SIG-M5 (cell line): Measurements from ENCODE around the gene DISC1.

Experiments used
- DNase-seq: peaks from one replicate; lab custom pipeline; 2025; lab: John Stamatoyannopoulos, UW

The DISC1 gene

DNA sequence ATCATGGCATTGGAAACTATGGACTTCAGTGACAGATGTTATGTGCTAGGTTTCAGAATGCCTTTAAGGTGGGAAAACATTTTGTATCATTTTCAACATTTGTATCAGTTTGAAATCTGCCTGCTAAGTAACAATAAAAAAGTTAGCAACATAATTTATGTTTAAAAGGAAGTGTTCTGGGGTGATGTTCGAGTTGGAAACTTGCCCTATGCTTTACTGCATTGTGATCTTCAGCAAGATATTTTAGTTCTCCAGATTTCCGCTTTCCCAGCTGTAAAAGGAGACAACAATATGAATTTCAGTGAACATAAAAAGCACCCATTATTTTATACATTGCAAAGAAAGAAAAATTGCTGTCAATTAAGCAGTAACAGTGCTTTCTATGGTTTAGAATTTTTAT lies 187.4 kb downstream of the DISC1 start:
- no peak for DNase-seq

DNA sequence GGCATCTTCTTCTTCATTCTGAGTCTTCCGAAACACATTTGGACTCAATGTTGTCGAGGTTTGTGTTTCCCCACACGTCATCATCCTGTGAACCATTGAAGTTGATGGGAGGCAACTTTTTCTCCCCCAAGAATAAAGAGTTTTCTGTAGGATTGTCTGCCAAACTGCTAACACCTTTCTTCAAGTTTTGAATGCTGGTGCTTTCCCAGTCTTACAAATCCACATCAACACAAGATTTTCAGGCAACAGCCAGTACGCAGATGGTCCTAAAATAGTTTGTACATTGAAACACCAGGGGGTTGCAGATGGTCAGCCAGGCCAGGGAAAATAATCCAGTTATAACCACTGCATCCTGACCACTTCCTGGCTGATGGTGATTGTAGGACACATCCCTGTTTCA lies 187.9 kb downstream of the DISC1 start:
- no peak for DNase-seq

DNA sequence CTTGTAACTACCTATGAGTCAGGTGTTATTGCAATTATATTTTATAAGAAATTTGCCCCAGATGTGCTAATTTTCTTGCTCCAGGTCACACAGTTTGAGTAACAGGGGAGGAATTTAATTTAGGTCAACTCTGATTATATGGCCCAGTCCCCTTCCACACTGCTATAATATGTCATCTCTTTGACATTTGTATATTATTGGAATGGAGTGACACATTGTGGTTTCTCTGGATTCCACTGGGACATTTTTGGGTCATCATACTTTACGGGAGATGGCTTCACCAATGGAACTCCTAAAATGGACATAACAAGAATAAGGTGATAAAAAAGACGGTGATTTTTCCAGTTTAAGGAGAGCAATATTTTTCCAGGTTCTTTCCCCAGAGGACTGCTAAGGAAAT lies 191.2 kb downstream of the DISC1 start:
- no peak for DNase-seq

DNA sequence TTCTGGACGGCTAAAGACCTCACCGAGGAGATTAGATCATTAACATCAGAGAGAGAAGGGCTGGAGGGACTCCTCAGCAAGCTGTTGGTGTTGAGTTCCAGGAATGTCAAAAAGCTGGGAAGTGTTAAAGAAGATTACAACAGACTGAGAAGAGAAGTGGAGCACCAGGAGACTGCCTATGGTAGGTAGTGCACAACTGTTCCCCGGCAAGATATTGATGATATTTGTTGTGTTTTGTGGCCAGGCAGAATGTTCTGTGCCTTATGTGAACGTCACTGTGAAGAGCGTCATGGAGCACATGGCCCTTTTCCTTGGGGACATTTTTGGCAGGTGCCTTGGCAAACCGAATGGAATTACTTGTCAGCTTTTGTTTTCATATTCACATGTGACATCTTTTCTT lies 191.7 kb downstream of the DISC1 start:
- DNase-seq = no peak

DNA sequence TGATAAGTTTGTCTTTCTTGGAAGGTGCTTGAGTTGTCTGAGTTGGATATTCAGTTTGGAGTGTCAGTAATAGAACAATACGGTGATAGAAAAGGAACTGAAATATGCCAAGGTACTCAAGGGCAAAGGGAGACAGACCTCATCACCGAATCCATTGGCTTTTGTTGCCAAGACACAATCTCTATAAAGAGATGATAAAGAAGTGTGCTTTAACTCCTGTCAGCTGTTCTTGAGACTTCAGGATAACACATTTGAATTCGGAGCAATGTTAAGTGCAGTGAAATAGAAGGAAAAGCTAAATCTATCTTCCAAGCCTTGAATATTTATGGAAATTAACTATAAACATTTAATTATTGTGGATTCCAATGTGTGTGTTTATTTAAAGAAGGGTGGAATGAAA lies 194.7 kb downstream of the DISC1 start:
- DNase-seq = no peak

DNA sequence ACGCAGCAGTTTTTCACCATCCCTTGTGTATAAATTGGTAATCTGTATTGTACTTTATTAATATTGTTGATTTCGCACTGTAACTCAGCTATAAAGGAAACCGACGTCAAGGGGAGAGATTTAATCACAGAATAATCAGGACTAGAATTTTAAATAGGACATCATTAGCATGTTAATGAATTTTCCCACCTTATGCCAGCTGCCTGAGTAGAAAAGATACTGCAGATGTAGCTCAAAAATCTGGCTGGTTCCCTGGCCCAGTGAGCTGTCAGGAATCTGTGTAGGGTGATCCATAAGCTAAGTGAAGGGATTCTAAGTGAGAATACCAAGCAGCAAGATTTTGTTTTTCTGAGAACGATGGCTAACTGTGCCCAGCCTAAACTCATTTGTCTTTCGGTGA lies 195.5 kb downstream of the DISC1 start:
- no peak for DNase-seq

DNA sequence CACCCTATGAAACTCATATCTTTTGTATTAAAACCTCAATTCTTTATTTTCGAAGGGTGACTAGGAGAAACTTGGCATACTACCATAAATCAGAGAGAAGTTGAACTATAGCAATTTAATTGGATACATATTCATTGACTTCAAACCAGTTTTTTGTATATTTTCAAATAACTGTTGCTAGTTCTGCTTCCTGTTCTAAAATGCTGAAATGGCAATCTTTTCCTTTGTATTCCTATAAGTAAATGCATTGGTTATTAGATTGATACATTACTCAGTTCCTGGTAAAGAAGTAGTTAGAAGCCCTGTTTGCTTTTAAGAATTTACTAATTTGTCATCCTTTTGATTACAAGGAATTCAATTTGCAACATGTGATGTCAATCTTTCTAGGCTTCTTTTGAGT lies 200.0 kb downstream of the DISC1 start:
- DNase-seq = no peak

DNA sequence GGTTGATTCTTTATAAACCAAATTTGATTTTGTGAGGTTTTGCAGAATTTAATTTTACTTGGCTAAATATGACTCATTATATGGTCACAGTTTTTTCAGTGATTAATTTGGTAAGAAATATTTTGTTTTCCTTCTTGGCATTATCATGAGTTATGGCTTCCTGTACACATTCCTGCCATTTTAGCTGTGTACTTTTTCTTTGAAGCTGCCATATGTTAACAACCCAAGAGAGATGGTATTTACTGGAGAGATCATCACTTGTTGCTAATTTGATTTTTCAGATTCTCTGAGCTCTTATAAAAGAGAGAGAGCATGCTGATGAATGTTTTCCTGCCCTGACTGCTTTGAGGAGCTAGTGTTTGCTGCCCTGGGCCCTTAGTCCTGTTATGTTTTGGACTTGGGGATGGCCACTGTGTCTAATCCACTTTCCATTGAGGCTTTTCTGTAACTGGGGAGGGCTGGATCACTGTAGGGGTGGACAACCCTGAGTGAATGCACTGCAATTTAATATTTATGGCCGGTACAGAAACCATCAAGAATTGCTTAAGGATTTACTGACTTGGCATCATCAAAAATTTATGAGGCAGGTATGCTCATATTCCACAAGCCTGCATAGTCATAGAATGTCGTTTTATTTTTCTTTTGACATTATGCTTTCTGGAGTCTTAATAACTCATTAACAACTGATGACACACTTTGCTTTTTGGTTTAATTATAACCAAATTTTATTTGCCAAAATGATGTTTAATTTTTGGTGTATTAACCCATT lies 200.9 kb downstream of the DISC1 start:
- no peak for DNase-seq

DNA sequence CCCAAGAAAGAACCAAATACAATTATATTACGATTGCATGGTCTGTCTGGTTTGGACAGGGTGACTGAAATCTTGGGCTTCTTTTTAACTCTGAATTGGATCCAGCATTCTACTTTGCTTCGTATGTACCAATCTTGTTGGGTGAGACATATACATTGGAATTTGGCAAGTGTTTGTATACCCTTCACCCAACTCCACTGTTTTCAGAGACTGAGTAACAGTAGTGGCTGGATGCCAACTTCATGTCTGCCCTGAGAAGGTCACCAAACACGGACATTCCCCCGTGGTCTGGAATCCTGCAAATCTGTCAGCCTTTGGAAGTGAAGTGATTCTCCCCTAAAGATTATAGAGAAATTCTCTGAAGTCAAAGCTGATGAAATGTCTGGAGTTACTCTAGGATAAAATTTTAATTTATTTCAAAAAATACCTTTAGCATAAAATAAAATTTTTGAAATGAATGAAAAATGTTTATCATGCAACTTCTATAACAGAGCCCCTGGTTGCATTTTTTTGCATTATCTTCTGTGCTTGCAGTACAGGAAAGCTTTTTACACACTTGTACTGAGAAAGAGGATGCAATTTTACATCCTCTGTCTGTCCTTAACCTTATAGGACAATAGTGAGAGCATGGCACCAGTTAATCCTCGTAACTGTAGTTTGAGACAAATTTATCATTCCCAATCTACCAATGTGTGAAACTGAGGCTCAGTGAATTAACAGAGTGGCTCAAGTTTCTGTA lies 201.8 kb downstream of the DISC1 start:
- no peak for DNase-seq

DNA sequence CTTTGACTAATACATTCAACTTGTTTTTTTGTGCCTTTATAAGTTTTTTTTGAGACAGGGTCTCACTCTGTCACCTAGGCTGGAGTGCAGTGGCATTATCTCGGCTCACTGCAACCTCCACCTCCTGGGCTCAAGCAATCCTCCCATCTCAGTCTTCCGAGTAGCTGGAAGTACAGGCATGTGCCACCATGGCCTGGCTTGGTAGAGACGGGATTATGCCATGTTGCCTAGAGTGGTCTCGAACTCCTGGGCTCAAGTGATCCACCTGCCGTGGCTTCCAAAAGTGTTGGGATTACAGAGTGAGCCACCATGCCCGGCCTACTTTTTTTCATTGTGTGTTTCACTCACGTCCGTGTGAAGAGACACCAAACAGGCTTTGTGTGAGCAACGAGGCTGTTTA lies 202.7 kb downstream of the DISC1 start:
- DNase-seq = no peak

DNA sequence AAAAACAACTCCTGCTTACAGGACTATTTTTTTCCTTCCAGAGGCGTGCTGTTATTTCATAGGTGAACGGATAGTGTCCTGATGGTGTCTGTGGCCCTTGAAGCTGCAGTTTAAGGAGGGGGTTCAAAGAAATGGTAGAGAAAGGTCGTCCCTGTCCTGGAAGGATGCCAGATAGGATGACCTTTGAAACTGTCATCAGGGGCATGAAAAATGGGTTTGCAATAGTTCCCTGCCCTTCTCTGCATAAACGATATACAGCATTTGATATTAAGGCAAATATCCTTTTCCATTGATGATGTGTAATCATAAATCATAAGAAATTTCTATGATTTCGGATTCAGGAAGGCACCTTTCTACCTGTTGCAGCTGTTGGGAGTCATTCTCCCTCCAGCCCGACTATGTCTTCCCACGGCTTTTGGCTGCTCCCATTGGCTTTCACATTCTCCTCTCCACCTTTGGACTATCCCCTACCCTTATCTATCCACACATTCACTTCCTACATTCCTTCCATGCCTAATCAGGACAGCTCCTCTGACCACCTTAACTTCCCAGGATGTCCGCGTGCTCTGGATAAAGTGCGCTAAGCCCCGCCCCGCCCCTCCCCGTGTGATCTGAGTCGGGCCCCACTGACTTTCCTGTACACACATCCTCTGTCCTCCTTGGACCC lies 209.8 kb downstream of the DISC1 start:
- DNase-seq = no peak

DNA sequence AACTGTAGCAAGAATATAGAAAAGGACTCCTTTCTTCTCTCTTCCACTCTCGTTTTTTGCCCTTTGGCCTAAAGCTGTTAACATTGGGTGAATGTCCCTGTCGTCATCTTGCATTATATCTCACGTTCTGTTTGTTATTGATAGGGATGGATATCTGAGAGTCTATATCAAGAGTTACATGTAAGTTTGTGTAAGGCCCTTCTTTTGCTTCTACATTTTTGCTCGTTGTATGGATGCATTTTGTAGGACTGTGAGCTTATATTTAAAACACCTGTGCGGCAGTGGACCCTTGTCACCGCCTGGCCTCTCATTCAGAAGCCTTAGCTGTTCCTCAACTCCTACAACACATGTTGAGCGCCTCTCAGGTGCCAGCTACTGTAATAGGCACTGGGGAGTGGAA lies 211.9 kb downstream of the DISC1 start:
- no peak for DNase-seq

DNA sequence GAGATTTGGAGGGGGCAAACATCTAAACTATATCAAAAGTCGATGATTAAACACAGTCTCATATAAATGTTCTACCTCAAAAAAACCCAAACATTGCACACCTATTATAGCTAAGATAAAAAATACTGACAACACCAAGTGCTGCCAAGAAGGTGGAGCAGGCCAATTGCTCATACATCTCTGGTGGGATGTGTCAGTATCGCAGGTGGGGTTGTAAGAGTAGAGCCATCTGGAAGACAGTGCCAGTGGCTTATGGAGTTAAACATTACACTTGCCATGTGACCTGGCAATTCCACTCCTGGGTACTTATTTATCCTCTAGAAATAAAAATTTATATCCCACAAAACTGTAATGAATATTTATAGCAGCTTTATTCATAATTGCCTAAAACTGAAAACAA lies 213.4 kb downstream of the DISC1 start:
- no peak for DNase-seq

DNA sequence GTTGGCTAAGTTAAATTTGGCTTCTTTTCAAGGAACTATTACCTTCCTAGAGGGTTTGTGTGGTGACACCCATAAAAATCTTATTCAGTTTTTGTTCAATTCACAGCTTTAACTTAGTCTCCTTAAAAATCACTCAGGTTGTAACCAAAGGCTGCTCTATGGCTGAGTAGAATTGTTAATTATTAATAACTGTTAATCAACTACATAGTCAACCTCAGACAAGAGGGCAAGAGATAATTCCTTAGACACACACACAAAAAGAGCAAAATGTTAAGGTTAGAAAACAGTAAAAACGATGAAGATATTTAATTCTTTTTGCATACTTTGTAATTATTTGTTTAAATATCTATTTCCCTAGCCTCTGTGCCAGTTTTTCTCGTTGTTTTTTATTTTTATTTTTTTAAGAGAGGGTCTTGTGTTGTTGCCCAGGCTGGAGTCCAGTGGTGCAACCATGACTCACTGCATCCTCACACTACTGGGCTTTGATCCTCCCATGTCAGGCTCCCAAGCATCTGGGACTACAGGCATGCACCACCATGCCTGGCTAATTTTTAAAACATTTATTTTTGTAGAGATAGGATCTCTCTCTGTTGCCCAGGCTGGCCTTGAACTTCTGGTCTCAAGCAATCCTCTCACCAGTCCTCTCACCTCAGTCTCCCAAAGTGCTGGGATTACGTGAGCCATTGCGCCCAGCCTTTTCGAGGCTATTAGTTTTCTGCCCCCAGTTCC lies 215.2 kb downstream of the DISC1 start:
- no peak for DNase-seq

DNA sequence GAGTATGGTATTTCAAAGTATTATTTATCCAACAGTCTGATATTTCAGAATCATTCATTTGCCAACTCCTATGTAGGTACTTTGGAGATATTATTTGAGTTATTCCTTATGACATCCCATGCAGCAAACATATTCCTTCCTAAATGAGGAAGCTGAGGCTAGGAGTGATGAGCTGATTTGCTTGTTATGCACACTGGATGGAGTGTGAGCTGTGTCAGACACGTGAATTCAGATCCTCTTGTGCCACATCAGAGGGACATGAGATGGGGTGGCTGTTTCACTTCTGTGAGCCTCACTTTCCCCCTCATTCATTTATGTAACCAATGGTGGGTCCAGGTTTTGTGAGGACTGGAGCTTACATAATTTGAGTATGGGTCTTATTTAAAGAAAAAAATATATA lies 215.9 kb downstream of the DISC1 start:
- DNase-seq = no peak

DNA sequence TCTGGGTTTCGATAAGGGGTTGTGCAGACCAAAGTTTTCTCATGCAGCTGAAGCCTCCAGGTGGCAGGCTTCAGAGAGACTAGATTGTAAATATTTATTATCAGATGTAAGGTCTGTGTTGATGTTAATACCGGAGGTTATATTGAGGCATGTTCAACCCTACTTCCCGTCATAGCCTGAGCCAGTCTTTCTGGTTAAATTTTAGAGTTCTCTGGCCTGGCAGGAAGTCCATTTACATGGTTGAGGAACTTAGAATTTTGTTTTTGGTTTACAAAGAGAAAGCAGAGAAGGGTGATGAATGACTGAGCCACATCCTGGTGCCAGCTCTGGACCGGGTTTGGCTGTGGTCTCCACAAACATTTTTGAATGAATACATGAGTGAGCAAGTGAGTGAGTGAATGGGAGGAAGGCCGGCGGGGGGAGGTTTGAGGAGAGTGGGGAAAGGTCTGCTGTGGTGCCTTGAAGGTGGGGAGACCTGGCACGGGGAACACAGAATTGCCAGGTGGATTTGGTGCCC lies 218.5 kb downstream of the DISC1 start:
- no peak for DNase-seq

DNA sequence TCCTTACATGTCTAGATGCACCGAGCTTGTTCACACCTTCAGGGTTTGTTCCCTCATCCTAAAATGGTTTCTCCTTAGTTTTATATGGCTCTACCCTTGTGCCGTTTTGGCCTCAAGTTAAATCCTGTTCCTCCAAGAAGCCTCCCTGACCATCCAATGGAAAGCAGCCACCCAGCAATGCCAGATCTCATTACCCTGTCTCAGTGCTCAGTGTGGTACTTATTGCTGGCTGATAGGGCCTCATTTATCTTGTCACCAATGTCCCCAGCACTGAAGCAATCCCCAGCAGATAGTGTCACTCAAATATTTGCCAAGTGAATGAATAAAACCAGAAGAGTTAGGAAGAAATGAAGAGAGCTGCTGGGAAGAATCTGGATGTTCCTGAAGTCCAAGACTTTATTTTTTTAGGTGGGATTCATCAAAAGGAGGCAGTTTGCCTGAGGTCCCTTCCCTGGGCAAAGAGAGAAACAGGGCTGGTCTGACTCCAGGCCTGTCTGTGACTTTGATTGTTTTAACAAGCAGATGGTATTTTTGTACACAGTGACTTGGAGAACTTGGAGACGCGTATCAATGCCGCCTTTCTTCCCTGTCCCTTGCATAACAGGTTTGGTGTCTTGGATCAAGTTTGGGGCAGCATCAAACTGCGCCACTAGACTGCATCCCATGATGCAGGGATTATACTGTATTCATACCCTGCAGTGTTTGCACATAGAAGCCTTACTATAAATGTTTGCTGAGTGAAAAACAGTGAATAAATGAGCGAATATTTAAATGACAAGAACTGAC lies 221.2 kb downstream of the DISC1 start:
- no peak for DNase-seq

DNA sequence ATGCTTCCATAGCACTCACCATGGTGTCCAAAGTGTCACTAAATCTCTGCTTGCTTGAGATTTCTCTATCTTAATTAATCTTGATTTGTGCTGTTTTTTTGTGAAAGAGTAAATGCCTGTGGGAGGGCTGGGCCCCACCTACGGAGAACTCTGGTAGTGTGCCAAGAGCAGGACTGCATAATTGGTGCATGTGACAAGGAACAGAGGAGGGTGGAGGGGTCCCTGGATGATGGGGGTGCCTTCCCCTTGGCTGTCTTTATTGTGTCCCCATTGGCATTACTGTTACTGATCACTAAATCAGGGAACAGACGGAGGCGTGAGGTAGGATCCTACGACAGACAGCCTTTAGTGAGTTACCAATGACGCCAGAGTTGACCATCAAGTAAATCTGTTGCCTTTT lies 223.4 kb downstream of the DISC1 start:
- DNase-seq = no peak

DNA sequence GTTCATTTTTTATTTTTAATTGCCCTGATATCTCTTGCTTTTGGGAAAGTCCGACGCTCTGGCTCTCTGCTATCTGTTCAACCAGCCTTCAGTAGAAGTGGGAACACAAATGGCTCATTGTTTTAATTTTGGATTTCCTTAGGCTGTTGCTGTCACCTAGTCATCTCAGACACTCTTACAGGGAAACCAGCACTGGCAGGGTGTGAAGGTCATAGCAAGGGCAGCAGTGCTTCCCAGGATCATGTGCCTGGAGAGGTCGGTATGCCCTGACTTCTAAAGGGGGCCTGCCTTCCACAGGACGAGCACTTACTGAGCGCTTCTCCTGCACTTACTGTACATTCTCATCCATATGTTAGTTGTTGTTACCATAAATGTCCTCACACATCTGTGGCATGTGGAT lies 224.2 kb downstream of the DISC1 start:
- no peak for DNase-seq

DNA sequence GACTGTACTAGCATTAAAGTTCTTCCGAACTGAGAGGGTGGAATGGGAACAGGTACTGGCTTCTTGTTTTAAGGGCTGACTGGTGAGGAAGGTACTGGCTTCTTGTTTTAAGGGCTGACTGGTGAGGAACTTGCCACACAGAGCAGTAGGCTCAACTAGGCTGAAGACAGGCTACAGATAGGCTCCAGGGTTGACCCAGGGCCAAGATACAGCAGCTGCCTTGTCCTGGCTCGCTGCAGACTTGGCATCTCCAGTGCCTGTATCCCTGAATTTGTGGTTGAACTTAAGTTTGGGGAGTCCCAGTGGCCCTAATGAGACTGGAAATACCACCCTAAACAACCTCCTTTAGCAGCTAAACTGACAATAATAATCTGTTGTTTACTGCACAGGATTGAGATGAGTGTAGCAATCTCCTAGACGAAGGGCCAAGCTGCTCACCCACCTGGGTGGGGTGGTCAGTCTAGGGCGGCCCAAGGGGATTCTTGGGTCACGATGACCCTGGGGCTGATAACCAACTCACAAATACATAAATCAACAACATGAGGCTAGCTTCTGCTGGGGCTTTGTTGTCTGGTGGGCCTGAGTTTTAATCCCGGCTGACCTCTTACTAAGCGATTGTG lies 227.1 kb downstream of the DISC1 start:
- DNase-seq = no peak

DNA sequence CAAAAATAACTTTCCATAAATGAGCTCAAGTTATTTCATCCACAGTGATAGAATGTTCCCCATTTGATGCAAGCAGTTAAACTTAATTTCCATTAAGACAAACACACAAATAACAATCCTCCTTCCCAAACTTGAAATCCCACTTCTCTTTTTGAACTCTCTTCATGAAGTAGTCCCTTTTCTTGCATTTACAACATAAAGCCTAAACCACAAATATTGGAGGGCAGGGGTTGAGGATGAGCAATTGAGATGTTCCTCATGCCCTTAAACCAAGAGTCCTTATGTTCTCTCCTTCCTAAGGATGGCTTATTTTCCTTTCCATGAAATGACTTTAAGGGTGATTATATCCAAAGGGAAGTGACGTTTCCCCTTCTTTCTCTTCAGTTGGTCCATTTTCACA lies 228.8 kb downstream of the DISC1 start:
- DNase-seq = no peak
